ENCODE measurements around the gene CNPY2. TPM values are rescaled to one million over a fixed set of nuclear protein-coding genes. Genes with fewer than 3 reads are reported as not detected.

CNPY2 gene
- total and polyA plus RNA-seq, 2 of the 13 experiments (the other 11 are each of a cell fraction or from before 2014, with no cell fraction given): 285 to 356 TPM

DNA sequence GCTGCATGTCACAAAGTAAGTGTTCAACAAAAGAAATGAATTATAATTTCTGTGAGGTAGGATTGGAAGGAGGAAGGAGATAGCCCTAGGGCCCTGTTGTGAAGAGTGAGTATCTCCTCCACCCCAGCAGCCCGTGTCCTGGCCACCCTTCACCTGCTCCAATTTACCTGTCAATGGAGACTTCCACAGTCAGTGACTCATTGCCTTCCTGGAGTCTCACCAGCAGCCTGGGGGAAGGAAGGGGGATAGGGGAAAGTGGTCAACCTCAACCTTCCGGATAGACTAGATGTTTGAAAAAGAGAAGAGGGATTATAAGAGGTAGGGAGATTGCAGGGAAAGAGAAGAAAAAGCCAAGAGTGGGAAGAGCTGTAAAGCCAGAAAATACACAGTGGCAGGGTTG lies 34.9 kb upstream of the CNPY2 start:
- no peak overlapping the region for H3K27ac ChIP-seq (ENCODE audit: extremely low read length, insufficient read depth, low read length)
- peaks cover 37 to 74% of the 10 kb centered on the region in 2 experiments for H3K36me3 ChIP-seq (replicated peaks in 1 of 2; ENCODE audit: control insufficient read depth in 1 of 2, insufficient read depth in 2 of 2, low read length in 2 of 2)
- no peak for FAIRE-seq

More for the DNA sequence above, 34.9 kb upstream of the CNPY2 start:
- Histone ChIP-seq H3K9ac (ENCODE audit: insufficient read depth, low read depth, low read length) (no peak overlapping the region), H3K27me3 (ENCODE audit: control insufficient read depth in 1 of 2, insufficient read depth in 2 of 2, low read length in 2 of 2) (no peaks in the 10 kb centered on the region), H2AFZ (ENCODE audit: low read length) (no peak overlapping the region), H3K9me3 (ENCODE audit: low read length) (no peaks in the 10 kb centered on the region), H3K4me2 (ENCODE audit: low read depth, low read length) (no peak overlapping the region), H3K79me2 (ENCODE audit: insufficient read depth, low read length) (no peaks in the 10 kb centered on the region), H3K4me3 (replicated peaks in 1 of 3; ENCODE audit: insufficient read depth in 1 of 3, low read depth in 2 of 3, low read length in 3 of 3) (no peak overlapping the region), H3K4me1 (ENCODE audit: insufficient read depth, low read length) (peaks cover under 1% of the 10 kb centered on the region; the same call in 1 of the 2 replicates), H4K20me1 (ENCODE audit: insufficient read depth, low read length) (no peaks in the 10 kb centered on the region)
- ATAC-seq (no peak), DNase-seq (ENCODE audit: low spot score) (no peak)
- 82% methylated on average over 2 of the region's 2 CpGs for WGBS (ENCODE audit: low lambda C conversion rate)
- CTCF ChIA-PET (ENCODE audit: low intra/inter-chr PET ratio, low total read pairs): no interaction called here
- intact Hi-C loops (cut with micrococcal nuclease; ENCODE audit: unreplicated experiment) (no loop called here), in situ Hi-C loops (cut with HindIII; ENCODE audit: extremely low pct_ligation_motif_present, low pct_unique_long_range_greater_than_20kb) (no loop called here)
- POLR2A ChIA-PET: interaction anchor here (2.7 to 9.0 kb wide), 2 partner anchors 8 to 35 kb away, joined by 6 to 47 read pairs; partner anchors contain the start of genes CNPY2 and STAT2
- BruUV-seq (replicated peaks): no TSS peak
- TF ChIP-seq TRIM24 (CRISPR knock-in tag; IDR thresholded peaks at IDR 0.05) (no peak), SKI (IDR thresholded peaks at IDR 0.05; ENCODE audit: partially characterized antibody) (no peak), TP53 (CRISPR knock-in tag; conservative IDR thresholded peaks at IDR 0.05) (no peak), CC2D1A (CRISPR knock-in tag; IDR thresholded peaks at IDR 0.05) (no peak), ZNF816 (CRISPR knock-in tag; IDR thresholded peaks at IDR 0.05; ENCODE audit: borderline replicate concordance) (no peak), ZNF883 (CRISPR knock-in tag; IDR thresholded peaks at IDR 0.05; ENCODE audit: not compliant biosample characterization) (no peak), ZNF598 (CRISPR knock-in tag; IDR thresholded peaks at IDR 0.05; ENCODE audit: borderline replicate concordance) (no peak), ZNF678 (CRISPR knock-in tag; IDR thresholded peaks at IDR 0.05) (no peak), GZF1 (CRISPR knock-in tag; IDR thresholded peaks at IDR 0.05) (no peak), AKAP8 (CRISPR knock-in tag; IDR thresholded peaks at IDR 0.05) (no peak), MXI1 (IDR thresholded peaks at IDR 0.05; ENCODE audit: borderline replicate concordance, low read depth, low read length) (no peak), ZNF589 (CRISPR knock-in tag; conservative IDR thresholded peaks at IDR 0.05) (no peak)
- TF ChIP-seq, protein P1, sequence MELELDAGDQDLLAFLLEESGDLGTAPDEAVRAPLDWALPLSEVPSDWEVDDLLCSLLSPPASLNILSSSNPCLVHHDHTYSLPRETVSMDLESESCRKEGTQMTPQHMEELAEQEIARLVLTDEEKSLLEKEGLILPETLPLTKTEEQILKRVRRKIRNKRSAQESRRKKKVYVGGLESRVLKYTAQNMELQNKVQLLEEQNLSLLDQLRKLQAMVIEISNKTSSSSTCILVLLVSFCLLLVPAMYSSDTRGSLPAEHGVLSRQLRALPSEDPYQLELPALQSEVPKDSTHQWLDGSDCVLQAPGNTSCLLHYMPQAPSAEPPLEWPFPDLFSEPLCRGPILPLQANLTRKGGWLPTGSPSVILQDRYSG (CRISPR knock-in tag; IDR thresholded peaks at IDR 0.05): no peak
- TF ChIP-seq, protein P2, sequence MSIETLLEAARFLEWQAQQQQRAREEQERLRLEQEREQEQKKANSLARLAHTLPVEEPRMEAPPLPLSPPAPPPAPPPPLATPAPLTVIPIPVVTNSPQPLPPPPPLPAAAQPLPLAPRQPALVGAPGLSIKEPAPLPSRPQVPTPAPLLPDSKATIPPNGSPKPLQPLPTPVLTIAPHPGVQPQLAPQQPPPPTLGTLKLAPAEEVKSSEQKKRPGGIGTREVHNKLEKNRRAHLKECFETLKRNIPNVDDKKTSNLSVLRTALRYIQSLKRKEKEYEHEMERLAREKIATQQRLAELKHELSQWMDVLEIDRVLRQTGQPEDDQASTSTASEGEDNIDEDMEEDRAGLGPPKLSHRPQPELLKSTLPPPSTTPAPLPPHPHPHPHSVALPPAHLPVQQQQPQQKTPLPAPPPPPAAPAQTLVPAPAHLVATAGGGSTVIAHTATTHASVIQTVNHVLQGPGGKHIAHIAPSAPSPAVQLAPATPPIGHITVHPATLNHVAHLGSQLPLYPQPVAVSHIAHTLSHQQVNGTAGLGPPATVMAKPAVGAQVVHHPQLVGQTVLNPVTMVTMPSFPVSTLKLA (IDR thresholded peaks at IDR 0.05): no peak
- TF ChIP-seq, protein P3, sequence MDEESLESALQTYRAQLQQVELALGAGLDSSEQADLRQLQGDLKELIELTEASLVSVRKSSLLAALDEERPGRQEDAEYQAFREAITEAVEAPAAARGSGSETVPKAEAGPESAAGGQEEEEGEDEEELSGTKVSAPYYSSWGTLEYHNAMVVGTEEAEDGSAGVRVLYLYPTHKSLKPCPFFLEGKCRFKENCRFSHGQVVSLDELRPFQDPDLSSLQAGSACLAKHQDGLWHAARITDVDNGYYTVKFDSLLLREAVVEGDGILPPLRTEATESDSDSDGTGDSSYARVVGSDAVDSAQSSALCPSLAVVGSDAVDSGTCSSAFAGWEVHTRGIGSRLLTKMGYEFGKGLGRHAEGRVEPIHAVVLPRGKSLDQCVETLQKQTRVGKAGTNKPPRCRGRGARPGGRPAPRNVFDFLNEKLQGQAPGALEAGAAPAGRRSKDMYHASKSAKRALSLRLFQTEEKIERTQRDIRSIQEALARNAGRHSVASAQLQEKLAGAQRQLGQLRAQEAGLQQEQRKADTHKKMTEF (CRISPR knock-in tag; IDR thresholded peaks at IDR 0.05): no peak
- TF ChIP-seq, protein P4, sequence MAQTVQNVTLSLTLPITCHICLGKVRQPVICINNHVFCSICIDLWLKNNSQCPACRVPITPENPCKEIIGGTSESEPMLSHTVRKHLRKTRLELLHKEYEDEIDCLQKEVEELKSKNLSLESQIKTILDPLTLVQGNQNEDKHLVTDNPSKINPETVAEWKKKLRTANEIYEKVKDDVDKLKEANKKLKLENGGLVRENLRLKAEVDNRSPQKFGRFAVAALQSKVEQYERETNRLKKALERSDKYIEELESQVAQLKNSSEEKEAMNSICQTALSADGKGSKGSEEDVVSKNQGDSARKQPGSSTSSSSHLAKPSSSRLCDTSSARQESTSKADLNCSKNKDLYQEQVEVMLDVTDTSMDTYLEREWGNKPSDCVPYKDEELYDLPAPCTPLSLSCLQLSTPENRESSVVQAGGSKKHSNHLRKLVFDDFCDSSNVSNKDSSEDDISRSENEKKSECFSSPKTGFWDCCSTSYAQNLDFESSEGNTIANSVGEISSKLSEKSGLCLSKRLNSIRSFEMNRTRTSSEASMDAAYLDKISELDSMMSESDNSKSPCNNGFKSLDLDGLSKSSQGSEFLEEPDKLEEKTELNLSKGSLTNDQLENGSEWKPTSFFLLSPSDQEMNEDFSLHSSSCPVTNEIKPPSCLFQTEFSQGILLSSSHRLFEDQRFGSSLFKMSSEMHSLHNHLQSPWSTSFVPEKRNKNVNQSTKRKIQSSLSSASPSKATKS (CRISPR knock-in tag; IDR thresholded peaks at IDR 0.05): no peak

Data from HepG2 (cell line).